NT2/D1 (cell line): ENCODE results near the gene NUTF2.
"Not testable (repeated sequence)": the region's sequence is repeated elsewhere in the genome, so short reads cannot be mapped to it uniquely, and the experiment has no call there.

ENCODE experiments used
- DNase-seq: peaks from one replicate; pipeline ENCODE4 v3.0.0-alpha.2; 2011; ENCODE audit warnings: low read depth, low spot score
- H3K27me3 ChIP-seq: 2 replicates; pipeline ENCODE4 v1.6.0; 2011; ENCODE audit warnings: mild to moderate bottlenecking; ENCODE audit not compliant: insufficient read length, insufficient read depth
- H3K36me3 ChIP-seq: 2 replicates; pipeline ENCODE4 v1.6.1; 2011; ENCODE audit warnings: mild to moderate bottlenecking, low read length, mixed read lengths; ENCODE audit not compliant: insufficient read depth, insufficient read length
- H3K4me1 ChIP-seq: 2 replicates; pipeline ENCODE4 v1.5.1; 2011; ENCODE audit not compliant: insufficient read depth, insufficient read length
- H3K4me3 ChIP-seq: 2 replicates; pipeline ENCODE4 v1.5.1; 2011; ENCODE audit warnings: low read depth; ENCODE audit not compliant: insufficient read length
- H3K9ac ChIP-seq: 2 replicates; pipeline ENCODE4 v1.6.0; 2011; ENCODE audit warnings: low read depth; ENCODE audit not compliant: insufficient read length
- H3K9me3 ChIP-seq: 2 replicates; pipeline ENCODE4 v1.5.1; 2011; ENCODE audit warnings: mild to moderate bottlenecking, low read length; ENCODE audit not compliant: insufficient read depth
- SUZ12 ChIP-seq: IDR thresholded peaks from 2 replicates; pipeline ENCODE4 v1.6.1; 2011; ENCODE audit not compliant: insufficient read length, insufficient read depth; ENCODE audit errors: extremely low read depth
- YY1 ChIP-seq: IDR thresholded peaks from 2 replicates; pipeline ENCODE4 v1.6.1; 2011; ENCODE audit not compliant: insufficient read length, insufficient read depth
- ZNF274 ChIP-seq: IDR thresholded peaks from 2 replicates; pipeline ENCODE4 v1.6.1; 2011; ENCODE audit warnings: mild to moderate bottlenecking, low read depth, low read length

NUTF2 gene

DNA sequence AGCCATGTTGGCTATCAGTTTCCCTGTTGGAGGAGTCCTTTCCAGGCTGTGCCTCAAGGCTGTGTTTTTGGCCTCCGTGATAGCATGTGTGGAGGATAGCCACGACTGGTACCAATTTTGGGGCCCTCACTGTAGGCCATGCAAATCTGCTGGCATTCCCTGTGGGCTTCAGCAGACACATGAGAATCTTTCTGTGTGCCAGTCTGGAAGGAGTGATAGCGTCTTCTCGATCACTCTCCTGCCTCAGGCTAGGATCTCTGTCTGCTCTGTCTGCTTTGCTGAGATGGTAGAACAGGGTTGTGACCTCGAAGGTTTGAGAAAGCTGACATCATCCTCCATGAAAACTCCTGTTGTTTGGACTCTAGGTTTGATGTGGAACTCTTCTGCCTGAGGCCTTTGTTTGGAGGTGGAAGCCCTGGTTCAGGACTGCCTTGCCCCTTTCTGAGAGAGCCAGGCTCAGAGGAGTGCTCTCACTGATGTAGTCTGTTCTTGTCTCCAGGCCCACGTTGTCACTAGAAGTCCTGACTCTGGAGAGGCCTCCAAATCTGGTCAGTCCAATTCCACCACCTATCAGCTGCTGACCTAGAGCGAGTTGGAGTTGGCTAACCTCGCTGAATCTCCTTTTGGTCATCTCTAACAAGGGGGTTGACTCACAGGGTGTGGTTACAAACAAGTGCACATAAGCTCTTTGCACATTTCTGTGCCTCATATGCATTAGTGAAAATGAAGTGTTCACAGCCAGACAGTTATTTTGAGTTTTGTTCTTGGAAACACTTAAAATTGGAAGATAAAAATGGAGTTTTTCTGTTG is 14.1 kb downstream of the NUTF2 start:
- DNase-seq: no peak
- Histone ChIP-seq H3K27me3 (no peaks in the 10 kb centered on the region), H3K9ac (no peak overlapping the region), H3K4me3 (no peak overlapping the region), H3K4me1 (peaks cover 27% of the 10 kb centered on the region), H3K36me3 (peaks cover 78% of the 10 kb centered on the region), H3K9me3 (no peaks in the 10 kb centered on the region)
- TF ChIP-seq ZNF274 (no peak), SUZ12 (no peak), YY1 (no peak)

GRCh38 chr16:67861877-67862276 is 15.1 kb downstream of the NUTF2 start:
- Histone ChIP-seq H3K9ac (no peak overlapping the region), H3K4me1 (peaks cover 23% of the 10 kb centered on the region)
- no peak for TF ChIP-seq YY1

GRCh38 chr16:67862623-67863583 is 16.2 kb downstream of the NUTF2 start:
- TF ChIP-seq YY1: no peak
- no peak for TF ChIP-seq ZNF274
- no peak for TF ChIP-seq SUZ12
- no peaks in the 10 kb centered on the region for H3K27me3 ChIP-seq
- H3K36me3 ChIP-seq: peaks cover 89% of the 10 kb centered on the region
- no peaks in the 10 kb centered on the region for H3K9me3 ChIP-seq
- DNase-seq: no peak
- H3K4me3 ChIP-seq: no peak overlapping the region
- peaks cover 17% of the 10 kb centered on the region for H3K4me1 ChIP-seq
- no peak overlapping the region for H3K9ac ChIP-seq

More at GRCh38 chr16:67861877-67862276, 15.1 kb downstream of the NUTF2 start:
- Histone ChIP-seq H3K9me3 (no peaks in the 10 kb centered on the region), H3K4me3 (no peak overlapping the region), H3K27me3 (no peaks in the 10 kb centered on the region), H3K36me3 (peaks cover 83% of the 10 kb centered on the region)
- DNase-seq: no peak

DNA sequence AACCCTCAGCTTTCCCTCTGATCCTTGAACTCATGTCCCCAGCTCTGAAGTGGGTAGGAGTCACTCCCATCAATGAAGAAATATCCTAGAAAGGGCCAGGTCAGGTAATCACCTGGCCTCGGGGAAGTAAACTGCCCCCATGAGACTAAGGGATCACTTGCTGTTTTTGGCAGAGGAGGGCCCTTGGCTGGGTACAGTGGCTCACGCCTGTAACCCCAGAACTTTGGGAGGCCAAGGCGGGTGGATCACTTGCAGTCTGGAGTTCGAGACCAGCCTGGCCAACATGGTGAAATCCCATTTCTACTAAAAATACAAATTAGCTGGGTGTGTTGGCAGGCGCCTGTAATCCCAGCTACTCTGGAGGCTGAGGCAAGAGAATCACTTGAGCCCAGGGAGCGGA is 17.3 kb downstream of the NUTF2 start:
- peaks cover 91% of the 10 kb centered on the region for H3K36me3 ChIP-seq
- H3K9ac ChIP-seq, H3K9me3 ChIP-seq: not testable (repeated sequence)

GRCh38 chr16:67864594-67864993 is 17.9 kb downstream of the NUTF2 start:
- peaks cover 14% of the 10 kb centered on the region for H3K4me1 ChIP-seq
- no peaks in the 10 kb centered on the region for H3K9me3 ChIP-seq
- DNase-seq: no peak
- H3K4me3 ChIP-seq: no peak overlapping the region
- TF ChIP-seq SUZ12 (no peak), ZNF274 (no peak), YY1 (no peak)
- H3K9ac ChIP-seq: no peak overlapping the region
- no peaks in the 10 kb centered on the region for H3K27me3 ChIP-seq
- H3K36me3 ChIP-seq: peaks cover 93% of the 10 kb centered on the region

More for the DNA sequence above, 17.3 kb downstream of the NUTF2 start:
- peaks cover 14% of the 10 kb centered on the region for H3K4me1 ChIP-seq
- not testable (repeated sequence) for H3K27me3 ChIP-seq, DNase-seq, H3K4me3 ChIP-seq

- DNase-seq: no peak
- TF ChIP-seq SUZ12 (no peak), ZNF274 (no peak), YY1 (no peak)
- Histone ChIP-seq H3K9ac (no peak overlapping the region), H3K4me3 (no peak overlapping the region), H3K9me3 (no peaks in the 10 kb centered on the region), H3K27me3 (no peaks in the 10 kb centered on the region), H3K36me3 (peaks cover 97% of the 10 kb centered on the region), H3K4me1 (peaks cover 14% of the 10 kb centered on the region)
Measured at GRCh38 chr16:67865318-67865717, 18.6 kb downstream of the NUTF2 start.

DNA sequence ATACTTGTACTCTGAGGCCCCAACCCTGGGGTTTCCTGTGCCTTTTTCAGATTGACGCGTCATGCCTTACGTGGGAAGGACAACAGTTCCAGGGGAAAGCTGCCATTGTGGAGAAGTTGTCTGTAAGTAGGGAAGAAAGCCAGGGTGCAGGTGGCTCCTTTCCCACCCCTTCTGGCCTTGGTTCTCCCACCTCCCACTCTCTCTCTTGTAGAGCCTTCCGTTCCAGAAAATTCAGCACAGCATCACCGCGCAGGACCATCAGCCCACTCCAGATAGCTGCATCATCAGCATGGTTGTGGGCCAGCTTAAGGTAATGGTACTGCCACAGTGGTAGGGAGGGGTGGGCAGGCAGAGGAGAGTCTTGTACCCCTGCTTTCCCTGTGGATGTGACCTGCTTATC is 21.6 kb downstream of the NUTF2 start:
- H3K4me1 ChIP-seq: peaks cover 5% of the 10 kb centered on the region
- DNase-seq: no peak
- H3K9ac ChIP-seq: no peak overlapping the region
- no peaks in the 10 kb centered on the region for H3K27me3 ChIP-seq
- no peak for TF ChIP-seq YY1
- TF ChIP-seq SUZ12: no peak
- H3K36me3 ChIP-seq: peaks cover 86% of the 10 kb centered on the region
- no peaks in the 10 kb centered on the region for H3K9me3 ChIP-seq
- H3K4me3 ChIP-seq: no peak overlapping the region
